Measurements from ENCODE around the gene NR1I2. TPM values are rescaled to one million over a fixed set of nuclear protein-coding genes. Genes with fewer than 3 reads are reported as not detected.
A peak's percentile ranks its signal among the peaks of the same experiment; 100 is the strongest.

Gene NR1I2
- total and polyA plus RNA-seq, 2 donors (not counting 1 experiment from before 2014, with no cell fraction given): 0.03 TPM; not detected in 1

DNA sequence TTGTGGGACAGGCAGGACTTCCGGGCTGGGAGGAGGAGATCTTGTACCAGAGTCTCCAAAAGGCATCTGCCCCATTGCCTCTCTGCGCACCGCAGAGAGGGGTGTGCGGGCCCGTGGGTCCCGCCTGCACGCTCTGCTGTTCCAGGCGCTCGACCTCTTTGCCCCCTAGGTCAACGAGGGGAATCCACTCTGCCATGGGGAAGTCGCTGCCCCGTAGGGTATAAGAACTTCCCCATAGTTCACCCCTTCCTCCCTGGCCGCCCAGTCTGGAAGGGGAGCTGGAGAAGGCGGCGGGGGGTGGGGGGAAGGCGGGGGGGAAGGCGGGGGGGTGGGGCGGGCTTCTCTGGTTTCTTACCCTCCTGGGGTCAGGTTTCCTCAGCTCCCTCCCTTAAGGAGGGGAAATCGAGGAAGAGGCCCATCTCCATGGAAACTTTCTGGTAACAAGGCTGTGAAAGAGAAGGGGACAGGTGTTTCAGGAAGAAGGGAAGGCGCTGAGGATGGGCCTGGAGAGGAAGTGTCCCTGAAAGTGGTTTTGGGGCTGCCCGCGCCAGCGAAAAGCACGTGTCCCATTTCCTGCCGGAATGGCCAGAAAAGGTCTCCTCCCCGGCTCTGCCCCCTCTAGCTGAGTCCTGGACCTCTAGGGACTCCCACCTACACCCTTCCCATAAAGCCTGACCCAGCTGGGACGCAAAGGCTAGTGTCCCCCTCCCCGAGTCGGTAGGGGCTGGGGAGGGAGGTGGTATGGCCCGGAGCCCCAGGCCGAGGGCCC, 27.5 kb downstream of the NR1I2 start:
- H4K20me1 ChIP-seq (ENCODE audit: control insufficient read depth, extremely low read depth, insufficient read depth, low read length): no peaks in the 10 kb centered on the region
- no peaks in the 10 kb centered on the region for H3K79me2 ChIP-seq (ENCODE audit: control insufficient read depth, insufficient read depth, low read length)
- peak overlapping the region; percentile 78 for H3K4me2 ChIP-seq (ENCODE audit: extremely low read depth, insufficient read depth, low read length)
- peaks cover 26% of the 10 kb centered on the region for H3K27me3 ChIP-seq (ENCODE audit: control insufficient read depth, insufficient read depth, low read length)
- peak overlapping the region; percentile 5 for H2AFZ ChIP-seq (ENCODE audit: low read length)
- DNase-seq (ENCODE audit: low read depth in 2 of 2): no peak
- H3K4me3 ChIP-seq (replicated peaks in 1 of 4; ENCODE audit: control extremely low read depth in 1 of 4, insufficient read depth in 1 of 4, low read depth in 3 of 4, low read length in 4 of 4): peak overlapping the region; percentile 30 to 53 (median 38)
- peaks cover 2% of the 10 kb centered on the region for H3K4me1 ChIP-seq (ENCODE audit: control insufficient read depth, extremely low read depth, insufficient read depth, low read length)
- TF ChIP-seq, protein P1, sequence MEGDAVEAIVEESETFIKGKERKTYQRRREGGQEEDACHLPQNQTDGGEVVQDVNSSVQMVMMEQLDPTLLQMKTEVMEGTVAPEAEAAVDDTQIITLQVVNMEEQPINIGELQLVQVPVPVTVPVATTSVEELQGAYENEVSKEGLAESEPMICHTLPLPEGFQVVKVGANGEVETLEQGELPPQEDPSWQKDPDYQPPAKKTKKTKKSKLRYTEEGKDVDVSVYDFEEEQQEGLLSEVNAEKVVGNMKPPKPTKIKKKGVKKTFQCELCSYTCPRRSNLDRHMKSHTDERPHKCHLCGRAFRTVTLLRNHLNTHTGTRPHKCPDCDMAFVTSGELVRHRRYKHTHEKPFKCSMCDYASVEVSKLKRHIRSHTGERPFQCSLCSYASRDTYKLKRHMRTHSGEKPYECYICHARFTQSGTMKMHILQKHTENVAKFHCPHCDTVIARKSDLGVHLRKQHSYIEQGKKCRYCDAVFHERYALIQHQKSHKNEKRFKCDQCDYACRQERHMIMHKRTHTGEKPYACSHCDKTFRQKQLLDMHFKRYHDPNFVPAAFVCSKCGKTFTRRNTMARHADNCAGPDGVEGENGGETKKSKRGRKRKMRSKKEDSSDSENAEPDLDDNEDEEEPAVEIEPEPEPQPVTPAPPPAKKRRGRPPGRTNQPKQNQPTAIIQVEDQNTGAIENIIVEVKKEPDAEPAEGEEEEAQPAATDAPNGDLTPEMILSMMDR (conservative IDR thresholded peaks at IDR 0.05 in 1 of 2, IDR thresholded peaks at IDR 0.05 in 1 of 2; ENCODE audit: low read depth in 1 of 2, low read length in 2 of 2): no peak
- TF ChIP-seq EZH2 (IDR thresholded peaks at IDR 0.05; ENCODE audit: low read length, missing control alignments): no peak
- H3K9me3 ChIP-seq (ENCODE audit: control insufficient read depth, insufficient read depth, low read depth, low read length): no peaks in the 10 kb centered on the region
- H3K36me3 ChIP-seq (ENCODE audit: control insufficient read depth, insufficient read depth, low read length): no peaks in the 10 kb centered on the region
- no peak overlapping the region for H3K27ac ChIP-seq (ENCODE audit: insufficient read depth, low read length)
- no peak overlapping the region for H3K9ac ChIP-seq (ENCODE audit: insufficient read depth, low read length)

DNA sequence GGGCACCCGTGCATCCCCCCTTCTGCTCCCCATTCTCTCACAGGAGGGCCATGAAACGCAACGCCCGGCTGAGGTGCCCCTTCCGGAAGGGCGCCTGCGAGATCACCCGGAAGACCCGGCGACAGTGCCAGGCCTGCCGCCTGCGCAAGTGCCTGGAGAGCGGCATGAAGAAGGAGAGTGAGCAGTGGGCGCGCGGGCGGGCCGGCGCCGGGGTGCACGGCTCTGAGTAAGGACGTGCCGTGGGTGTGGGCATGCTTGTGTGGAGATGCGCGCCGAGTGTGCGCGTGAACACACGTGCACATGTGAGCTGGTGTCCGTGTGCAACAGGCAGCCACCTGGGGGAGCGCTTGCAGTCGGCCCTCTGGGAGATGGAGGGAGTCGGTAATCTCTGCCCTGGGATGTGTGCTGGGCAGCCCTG, 28.1 kb downstream of the NR1I2 start:
- Histone ChIP-seq H3K4me1 (ENCODE audit: control insufficient read depth, extremely low read depth, insufficient read depth, low read length) (peaks cover 2% of the 10 kb centered on the region), H3K4me3 (replicated peaks in 1 of 4; ENCODE audit: control extremely low read depth in 1 of 4, insufficient read depth in 1 of 4, low read depth in 3 of 4, low read length in 4 of 4) (peak overlapping the region; percentile 30 to 53 (median 38)), H4K20me1 (ENCODE audit: control insufficient read depth, extremely low read depth, insufficient read depth, low read length) (no peaks in the 10 kb centered on the region), H3K4me2 (ENCODE audit: extremely low read depth, insufficient read depth, low read length) (peak overlapping the region; percentile 78), H3K9ac (ENCODE audit: insufficient read depth, low read length) (no peak overlapping the region), H3K9me3 (ENCODE audit: control insufficient read depth, insufficient read depth, low read depth, low read length) (no peaks in the 10 kb centered on the region), H2AFZ (ENCODE audit: low read length) (peak overlapping the region; percentile 5), H3K36me3 (ENCODE audit: control insufficient read depth, insufficient read depth, low read length) (no peaks in the 10 kb centered on the region), H3K27me3 (ENCODE audit: control insufficient read depth, insufficient read depth, low read length) (peaks cover 32% of the 10 kb centered on the region), H3K79me2 (ENCODE audit: control insufficient read depth, insufficient read depth, low read length) (no peaks in the 10 kb centered on the region), H3K27ac (ENCODE audit: insufficient read depth, low read length) (no peak overlapping the region)
- TF ChIP-seq, protein P1 (conservative IDR thresholded peaks at IDR 0.05 in 1 of 2, IDR thresholded peaks at IDR 0.05 in 1 of 2; ENCODE audit: low read depth in 1 of 2, low read length in 2 of 2): peak; percentile 21 to 29
- TF ChIP-seq EZH2 (IDR thresholded peaks at IDR 0.05; ENCODE audit: low read length, missing control alignments): no peak
- peak; percentile 32 to 39 for DNase-seq (ENCODE audit: low read depth in 2 of 2)

DNA sequence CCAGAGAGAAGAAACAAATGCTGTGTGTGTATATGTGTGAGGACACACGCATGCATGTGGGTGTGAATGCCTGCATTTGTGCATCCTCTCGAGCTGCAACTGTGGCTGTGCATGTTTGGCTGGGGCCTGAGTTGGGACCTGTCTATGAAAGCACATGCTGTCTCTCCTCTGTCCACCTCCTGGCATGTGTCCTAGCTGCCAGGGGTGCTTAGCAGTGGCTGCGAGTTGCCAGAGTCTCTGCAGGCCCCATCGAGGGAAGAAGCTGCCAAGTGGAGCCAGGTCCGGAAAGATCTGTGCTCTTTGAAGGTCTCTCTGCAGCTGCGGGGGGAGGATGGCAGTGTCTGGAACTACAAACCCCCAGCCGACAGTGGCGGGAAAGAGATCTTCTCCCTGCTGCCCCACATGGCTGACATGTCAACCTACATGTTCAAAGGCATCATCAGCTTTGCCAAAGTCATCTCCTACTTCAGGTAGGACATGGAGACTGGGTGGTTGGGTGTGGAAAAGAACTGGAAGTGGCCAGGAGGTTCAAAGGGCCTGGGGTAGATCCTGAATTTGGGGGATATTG, 30.7 kb downstream of the NR1I2 start:
- Histone ChIP-seq H3K27ac (ENCODE audit: insufficient read depth, low read length) (no peak overlapping the region), H2AFZ (ENCODE audit: low read length) (no peak overlapping the region), H3K79me2 (ENCODE audit: control insufficient read depth, insufficient read depth, low read length) (no peaks in the 10 kb centered on the region), H3K9me3 (ENCODE audit: control insufficient read depth, insufficient read depth, low read depth, low read length) (no peaks in the 10 kb centered on the region), H3K36me3 (ENCODE audit: control insufficient read depth, insufficient read depth, low read length) (no peaks in the 10 kb centered on the region), H3K4me1 (ENCODE audit: control insufficient read depth, extremely low read depth, insufficient read depth, low read length) (peaks cover 2% of the 10 kb centered on the region), H3K27me3 (ENCODE audit: control insufficient read depth, insufficient read depth, low read length) (peaks cover 33% of the 10 kb centered on the region), H3K4me2 (ENCODE audit: extremely low read depth, insufficient read depth, low read length) (no peak overlapping the region), H4K20me1 (ENCODE audit: control insufficient read depth, extremely low read depth, insufficient read depth, low read length) (no peaks in the 10 kb centered on the region), H3K9ac (ENCODE audit: insufficient read depth, low read length) (no peak overlapping the region), H3K4me3 (replicated peaks in 1 of 4; ENCODE audit: control extremely low read depth in 1 of 4, insufficient read depth in 1 of 4, low read depth in 3 of 4, low read length in 4 of 4) (no peak overlapping the region)
- DNase-seq (ENCODE audit: low read depth in 2 of 2): no peak
- TF ChIP-seq, protein P1 (conservative IDR thresholded peaks at IDR 0.05 in 1 of 2, IDR thresholded peaks at IDR 0.05 in 1 of 2; ENCODE audit: low read depth in 1 of 2, low read length in 2 of 2): no peak
- no peak for TF ChIP-seq EZH2 (IDR thresholded peaks at IDR 0.05; ENCODE audit: low read length, missing control alignments)

Measured in fibroblast of lung (primary cell).